HepG2 (cell line): ENCODE measurements around the gene MDFI. TPM values are rescaled to one million over a fixed set of nuclear protein-coding genes. Genes with fewer than 3 reads are reported as not detected.

Experiments used
- AGO2 ChIP-seq: fragments of 200-400 bp; formaldehyde crosslinking; optimal IDR thresholded peaks from 2 replicates; pipeline ENCODE3; 2017; ENCODE audit warnings: mild to moderate bottlenecking, low read depth, low read length, moderate library complexity
- ATM ChIP-seq: fragments of 450-650 bp; IDR thresholded peaks from 2 replicates; pipeline ENCODE4 v1.7.1; 2017; ENCODE audit warnings: mild to moderate bottlenecking, borderline replicate concordance
- DR1 ChIP-seq: sonication (generic); formaldehyde crosslinking; IDR thresholded peaks from 2 replicates; pipeline ENCODE4 v1.8.0; 2021; ENCODE audit warnings: mild to moderate bottlenecking, missing genetic modification reagents, inconsistent platforms
- GPN1 ChIP-seq: sonication (generic); formaldehyde crosslinking; IDR thresholded peaks from 2 replicates; pipeline ENCODE4 v1.5.1; 2020; ENCODE audit warnings: missing genetic modification reagents, borderline replicate concordance
- KLF16 ChIP-seq, 2 experiments: sonication (generic) in 1 of 2; formaldehyde crosslinking in 1 of 2; IDR thresholded peaks; 2 replicates each; pipeline versions ENCODE4 v1.6.1 to v1.8.0; 2016 to 2023; ENCODE audit warnings: missing genetic modification reagents in 2 of 2, missing compliant biosample characterization in 1 of 2
- PBX2 ChIP-seq: IDR thresholded peaks from 2 replicates; pipeline ENCODE4 v1.6.1; 2016; ENCODE audit warnings: control low read depth
- RCOR2 ChIP-seq: IDR thresholded peaks from 2 replicates; pipeline ENCODE4 v1.6.1; 2016; ENCODE audit warnings: missing biosample characterization, missing genetic modification reagents
- SIN3A ChIP-seq: IDR thresholded peaks from 2 replicates; pipeline ENCODE4 v1.6.1; 2011; ENCODE audit warnings: low read depth, mild to moderate bottlenecking, control low read depth, low read length, borderline replicate concordance
- ZBTB26 ChIP-seq: IDR thresholded peaks from 2 replicates; pipeline ENCODE4 v1.6.1; 2016; ENCODE audit warnings: missing compliant biosample characterization, missing genetic modification reagents, borderline replicate concordance
- ZBTB39 ChIP-seq: sonication (generic); formaldehyde crosslinking; IDR thresholded peaks from 2 replicates; pipeline ENCODE4 v1.5.0; 2020; ENCODE audit warnings: missing genetic modification reagents
- ZGPAT ChIP-seq: IDR thresholded peaks from 2 replicates; pipeline ENCODE4 v1.6.1; 2016; ENCODE audit warnings: mild to moderate bottlenecking
- ZNF383 ChIP-seq: sonication (generic); formaldehyde crosslinking; IDR thresholded peaks from 2 replicates; pipeline ENCODE4 v1.4.0; 2020; ENCODE audit warnings: missing genetic modification reagents, mild to moderate bottlenecking, borderline replicate concordance
- ZNF441 ChIP-seq: sonication (generic); formaldehyde crosslinking; IDR thresholded peaks from 2 replicates; pipeline ENCODE4 v1.7.0; 2021; ENCODE audit warnings: missing genetic modification reagents, borderline replicate concordance
- ZSCAN30 ChIP-seq: sonication (generic); formaldehyde crosslinking; IDR thresholded peaks from 2 replicates; pipeline ENCODE4 v1.5.0; 2020; ENCODE audit warnings: mild to moderate bottlenecking, missing genetic modification reagents
- polyA plus RNA-seq, 8 experiments: library from polyadenylated mRNA; depleted of rRNA in 3 of 8; stranded (reverse) in 7 of 8; unstranded in 1 of 8; fragments of >200 nt; fragmentation: Illumina TruSeq in 4 of 8; extraction: Trizol in 4 of 8; gene quantifications; 2 replicates each; pipeline versions ENCODE4 v1.2.1 to v1.2.3, GENCODE V29; 2011 to 2016; ENCODE audit warnings: low read depth in 4 of 8, missing spikeins in 1 of 8, mixed read lengths in 1 of 8; ENCODE audit not compliant: insufficient read depth in 1 of 8
- total RNA-seq, 5 experiments: library from RNA; depleted of rRNA; stranded (reverse); fragments of >200 nt; fragmentation: Illumina TruSeq; extraction: Trizol; gene quantifications; 2 replicates each; pipeline ENCODE4 v1.2.3, GENCODE V29; 2016; ENCODE audit warnings: low read depth in 1 of 5
- TF ChIP-seq, protein P1 (sequence below): sonication (generic); formaldehyde crosslinking; IDR thresholded peaks from one replicate; pipeline ENCODE4 v1.5.1; 2020; ENCODE audit warnings: mild to moderate bottlenecking, missing genetic modification reagents; ENCODE audit errors: not compliant biosample characterization

MDFI gene
- total and polyA plus RNA-seq, 2 of the 13 experiments (the other 11 are each of a cell fraction or from before 2014, with no cell fraction given): 0.28 TPM; not detected in 1

DNA sequence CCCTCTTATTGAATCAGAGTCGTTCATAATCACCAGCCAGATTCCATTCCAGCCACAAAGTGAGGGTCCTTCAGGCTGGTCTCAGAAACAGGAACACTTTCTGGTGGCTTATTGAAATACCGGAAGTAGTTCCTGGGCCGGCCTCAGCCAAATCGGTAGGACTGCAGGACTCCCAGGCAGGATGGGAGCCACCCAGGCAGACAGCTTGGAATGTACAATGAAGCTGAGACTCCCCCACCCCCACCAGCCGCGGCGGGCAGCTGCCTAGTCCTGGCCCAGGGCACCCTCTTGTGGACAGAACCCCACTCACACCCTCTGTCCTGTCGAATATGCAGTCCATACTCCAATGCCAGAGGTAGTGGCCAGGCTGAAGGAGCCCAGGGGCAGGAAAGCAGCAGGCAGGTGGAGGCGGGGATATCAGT, 43.8 kb downstream of the MDFI start (continued):
- no peak for TF ChIP-seq PBX2 (CRISPR knock-in tag)
- no peak for TF ChIP-seq ZNF441 (CRISPR knock-in tag)
- TF ChIP-seq ZBTB26 (CRISPR knock-in tag): peak; percentile 79
- no peak for TF ChIP-seq ATM
- no peak for TF ChIP-seq ZNF383 (CRISPR knock-in tag)
- TF ChIP-seq KLF16 (CRISPR knock-in tag; IDR thresholded peaks at IDR 0.05): no peak
- no peak for TF ChIP-seq ZSCAN30
- no peak for TF ChIP-seq RCOR2 (CRISPR knock-in tag)
- TF ChIP-seq ZGPAT (CRISPR knock-in tag): peak; percentile 39; the same call in 1 of the 2 replicates
- no peak for TF ChIP-seq AGO2
- TF ChIP-seq SIN3A: no peak
- no peak for TF ChIP-seq GPN1 (CRISPR knock-in tag)
- TF ChIP-seq ZBTB39 (CRISPR knock-in tag): no peak
- no peak for TF ChIP-seq DR1 (CRISPR knock-in tag)
- TF ChIP-seq, protein P1, sequence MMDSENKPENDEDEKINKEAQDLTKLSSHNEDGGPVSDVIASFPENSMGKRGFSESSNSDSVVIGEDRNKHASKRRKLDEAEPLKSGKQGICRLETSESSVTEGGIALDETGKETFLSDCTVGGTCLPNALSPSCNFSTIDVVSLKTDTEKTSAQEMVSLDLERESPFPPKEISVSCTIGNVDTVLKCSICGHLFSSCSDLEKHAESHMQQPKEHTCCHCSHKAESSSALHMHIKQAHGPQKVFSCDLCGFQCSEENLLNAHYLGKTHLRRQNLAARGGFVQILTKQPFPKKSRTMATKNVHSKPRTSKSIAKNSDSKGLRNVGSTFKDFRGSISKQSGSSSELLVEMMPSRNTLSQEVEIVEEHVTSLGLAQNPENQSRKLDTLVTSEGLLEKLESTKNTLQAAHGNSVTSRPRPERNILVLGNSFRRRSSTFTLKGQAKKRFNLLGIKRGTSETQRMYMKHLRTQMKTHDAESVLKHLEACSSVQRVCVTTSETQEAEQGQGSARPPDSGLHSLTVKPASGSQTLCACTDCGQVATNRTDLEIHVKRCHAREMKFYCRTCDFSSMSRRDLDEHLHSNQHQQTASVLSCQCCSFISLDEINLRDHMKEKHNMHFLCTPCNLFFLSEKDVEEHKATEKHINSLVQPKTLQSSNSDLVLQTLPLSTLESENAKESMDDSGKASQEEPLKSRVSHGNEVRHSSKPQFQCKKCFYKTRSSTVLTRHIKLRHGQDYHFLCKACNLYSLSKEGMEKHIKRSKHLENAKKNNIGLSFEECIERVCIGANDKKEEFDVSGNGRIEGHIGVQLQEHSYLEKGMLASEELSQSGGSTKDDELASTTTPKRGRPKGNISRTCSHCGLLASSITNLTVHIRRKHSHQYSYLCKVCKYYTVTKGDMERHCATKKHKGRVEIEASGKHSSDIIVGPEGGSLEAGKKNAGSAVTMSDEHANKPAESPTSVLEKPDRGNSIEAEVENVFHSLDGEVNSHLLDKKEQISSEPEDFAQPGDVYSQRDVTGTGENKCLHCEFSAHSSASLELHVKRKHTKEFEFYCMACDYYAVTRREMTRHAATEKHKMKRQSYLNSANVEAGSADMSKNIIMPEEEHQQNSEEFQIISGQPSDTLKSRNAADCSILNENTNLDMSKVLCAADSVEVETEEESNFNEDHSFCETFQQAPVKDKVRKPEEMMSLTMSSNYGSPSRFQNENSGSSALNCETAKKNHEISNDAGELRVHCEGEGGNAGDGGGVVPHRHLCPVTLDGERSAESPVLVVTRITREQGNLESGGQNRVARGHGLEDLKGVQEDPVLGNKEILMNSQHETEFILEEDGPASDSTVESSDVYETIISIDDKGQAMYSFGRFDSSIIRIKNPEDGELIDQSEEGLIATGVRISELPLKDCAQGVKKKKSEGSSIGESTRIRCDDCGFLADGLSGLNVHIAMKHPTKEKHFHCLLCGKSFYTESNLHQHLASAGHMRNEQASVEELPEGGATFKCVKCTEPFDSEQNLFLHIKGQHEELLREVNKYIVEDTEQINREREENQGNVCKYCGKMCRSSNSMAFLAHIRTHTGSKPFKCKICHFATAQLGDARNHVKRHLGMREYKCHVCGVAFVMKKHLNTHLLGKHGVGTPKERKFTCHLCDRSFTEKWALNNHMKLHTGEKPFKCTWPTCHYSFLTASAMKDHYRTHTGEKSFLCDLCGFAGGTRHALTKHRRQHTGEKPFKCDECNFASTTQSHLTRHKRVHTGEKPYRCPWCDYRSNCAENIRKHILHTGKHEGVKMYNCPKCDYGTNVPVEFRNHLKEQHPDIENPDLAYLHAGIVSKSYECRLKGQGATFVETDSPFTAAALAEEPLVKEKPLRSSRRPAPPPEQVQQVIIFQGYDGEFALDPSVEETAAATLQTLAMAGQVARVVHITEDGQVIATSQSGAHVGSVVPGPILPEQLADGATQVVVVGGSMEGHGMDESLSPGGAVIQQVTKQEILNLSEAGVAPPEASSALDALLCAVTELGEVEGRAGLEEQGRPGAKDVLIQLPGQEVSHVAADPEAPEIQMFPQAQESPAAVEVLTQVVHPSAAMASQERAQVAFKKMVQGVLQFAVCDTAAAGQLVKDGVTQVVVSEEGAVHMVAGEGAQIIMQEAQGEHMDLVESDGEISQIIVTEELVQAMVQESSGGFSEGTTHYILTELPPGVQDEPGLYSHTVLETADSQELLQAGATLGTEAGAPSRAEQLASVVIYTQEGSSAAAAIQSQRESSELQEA (CRISPR knock-in tag): no peak
